Measurements from ENCODE around the gene CIDEB. TPM values are rescaled to one million over a fixed set of nuclear protein-coding genes. Genes with fewer than 3 reads are reported as not detected.

CIDEB gene
- total and polyA plus RNA-seq, 2 of the 13 experiments (the other 11 are each of a cell fraction or from before 2014, with no cell fraction given), result 35.8 to 110 TPM

GRCh38 chr14:24299255-24300191 lies 8.3 kb downstream of the CIDEB start, which contains the start of the genes DHRS1 and NOP9 (continued):
- TF ChIP-seq, protein P1, sequence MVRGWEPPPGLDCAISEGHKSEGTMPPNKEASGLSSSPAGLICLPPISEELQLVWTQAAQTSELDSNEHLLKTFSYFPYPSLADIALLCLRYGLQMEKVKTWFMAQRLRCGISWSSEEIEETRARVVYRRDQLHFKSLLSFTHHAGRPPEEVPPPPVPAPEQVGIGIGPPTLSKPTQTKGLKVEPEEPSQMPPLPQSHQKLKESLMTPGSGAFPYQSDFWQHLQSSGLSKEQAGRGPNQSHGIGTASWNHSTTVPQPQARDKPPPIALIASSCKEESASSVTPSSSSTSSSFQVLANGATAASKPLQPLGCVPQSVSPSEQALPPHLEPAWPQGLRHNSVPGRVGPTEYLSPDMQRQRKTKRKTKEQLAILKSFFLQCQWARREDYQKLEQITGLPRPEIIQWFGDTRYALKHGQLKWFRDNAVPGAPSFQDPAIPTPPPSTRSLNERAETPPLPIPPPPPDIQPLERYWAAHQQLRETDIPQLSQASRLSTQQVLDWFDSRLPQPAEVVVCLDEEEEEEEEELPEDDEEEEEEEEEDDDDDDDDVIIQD (CRISPR knock-in tag; IDR thresholded peaks at IDR 0.05; ENCODE audit: low read depth), result peak; percentile 82
- TF ChIP-seq, protein P2, sequence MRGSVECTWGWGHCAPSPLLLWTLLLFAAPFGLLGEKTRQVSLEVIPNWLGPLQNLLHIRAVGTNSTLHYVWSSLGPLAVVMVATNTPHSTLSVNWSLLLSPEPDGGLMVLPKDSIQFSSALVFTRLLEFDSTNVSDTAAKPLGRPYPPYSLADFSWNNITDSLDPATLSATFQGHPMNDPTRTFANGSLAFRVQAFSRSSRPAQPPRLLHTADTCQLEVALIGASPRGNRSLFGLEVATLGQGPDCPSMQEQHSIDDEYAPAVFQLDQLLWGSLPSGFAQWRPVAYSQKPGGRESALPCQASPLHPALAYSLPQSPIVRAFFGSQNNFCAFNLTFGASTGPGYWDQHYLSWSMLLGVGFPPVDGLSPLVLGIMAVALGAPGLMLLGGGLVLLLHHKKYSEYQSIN (CRISPR knock-in tag; IDR thresholded peaks at IDR 0.05; ENCODE audit: borderline replicate concordance), result no peak
- TF ChIP-seq ARID5B (CRISPR knock-in tag; IDR thresholded peaks at IDR 0.05) (peak; percentile 78; the same call in 1 of the 2 replicates), HNRNPK (IDR thresholded peaks at IDR 0.05; ENCODE audit: low read depth, low read length, poor library complexity, severe bottlenecking) (peak; percentile 56), DZIP1 (CRISPR knock-in tag; IDR thresholded peaks at IDR 0.05) (peak; percentile 96), ZHX1 (CRISPR knock-in tag; IDR thresholded peaks at IDR 0.05; ENCODE audit: low read depth) (peak; percentile 97), TCF7L2 (IDR thresholded peaks at IDR 0.05; ENCODE audit: low read depth, low read length) (no peak), MAFG (CRISPR knock-in tag; IDR thresholded peaks at IDR 0.05) (no peak), IRF2 (CRISPR knock-in tag; IDR thresholded peaks at IDR 0.05) (peak; percentile 97), KLF12 (CRISPR knock-in tag; IDR thresholded peaks at IDR 0.05; ENCODE audit: borderline replicate concordance) (peak; percentile 99)
- TF ChIP-seq, protein P3, sequence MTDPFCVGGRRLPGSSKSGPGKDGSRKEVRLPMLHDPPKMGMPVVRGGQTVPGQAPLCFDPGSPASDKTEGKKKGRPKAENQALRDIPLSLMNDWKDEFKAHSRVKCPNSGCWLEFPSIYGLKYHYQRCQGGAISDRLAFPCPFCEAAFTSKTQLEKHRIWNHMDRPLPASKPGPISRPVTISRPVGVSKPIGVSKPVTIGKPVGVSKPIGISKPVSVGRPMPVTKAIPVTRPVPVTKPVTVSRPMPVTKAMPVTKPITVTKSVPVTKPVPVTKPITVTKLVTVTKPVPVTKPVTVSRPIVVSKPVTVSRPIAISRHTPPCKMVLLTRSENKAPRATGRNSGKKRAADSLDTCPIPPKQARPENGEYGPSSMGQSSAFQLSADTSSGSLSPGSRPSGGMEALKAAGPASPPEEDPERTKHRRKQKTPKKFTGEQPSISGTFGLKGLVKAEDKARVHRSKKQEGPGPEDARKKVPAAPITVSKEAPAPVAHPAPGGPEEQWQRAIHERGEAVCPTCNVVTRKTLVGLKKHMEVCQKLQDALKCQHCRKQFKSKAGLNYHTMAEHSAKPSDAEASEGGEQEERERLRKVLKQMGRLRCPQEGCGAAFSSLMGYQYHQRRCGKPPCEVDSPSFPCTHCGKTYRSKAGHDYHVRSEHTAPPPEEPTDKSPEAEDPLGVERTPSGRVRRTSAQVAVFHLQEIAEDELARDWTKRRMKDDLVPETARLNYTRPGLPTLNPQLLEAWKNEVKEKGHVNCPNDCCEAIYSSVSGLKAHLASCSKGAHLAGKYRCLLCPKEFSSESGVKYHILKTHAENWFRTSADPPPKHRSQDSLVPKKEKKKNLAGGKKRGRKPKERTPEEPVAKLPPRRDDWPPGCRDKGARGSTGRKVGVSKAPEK (CRISPR knock-in tag; IDR thresholded peaks at IDR 0.05; ENCODE audit: borderline replicate concordance), result no peak; the same call in 1 of the 2 replicates

Measured in HepG2 (cell line).